ENCODE measurements around the gene ZNF221.

DNA sequence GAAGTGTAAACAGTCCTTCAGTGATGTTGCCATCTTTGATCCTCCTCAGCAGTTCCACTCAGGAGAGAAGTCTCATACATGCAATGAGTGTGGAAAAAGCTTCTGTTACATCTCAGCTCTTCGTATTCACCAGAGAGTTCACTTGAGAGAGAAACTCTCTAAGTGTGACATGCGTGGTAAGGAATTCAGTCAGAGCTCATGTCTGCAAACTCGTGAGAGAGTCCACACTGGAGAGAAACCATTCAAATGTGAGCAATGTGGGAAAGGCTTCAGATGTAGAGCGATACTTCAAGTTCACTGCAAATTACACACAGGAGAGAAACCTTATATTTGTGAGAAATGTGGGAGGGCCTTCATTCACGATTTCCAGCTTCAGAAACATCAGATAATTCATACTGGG lies 59.4 kb downstream of the ZNF221 start:
- TF ChIP-seq CTCF (optimal IDR thresholded peaks at IDR 0.05 in 1 of 3, IDR thresholded peaks at IDR 0.05 in 1 of 3, conservative IDR thresholded peaks at IDR 0.05 in 1 of 3; ENCODE audit: extremely low read depth in 1 of 3, insufficient read depth in 2 of 3, low read length in 3 of 3) (no peak), EZH2 (IDR thresholded peaks at IDR 0.05; ENCODE audit: low read length) (no peak)

Data from keratinocyte (primary cell).